HG03108 (cell line): Measurements from ENCODE around the gene NTM.

Experiments used
- ATAC-seq: cut with Tn5 transposase; IDR thresholded peaks from one replicate; pipeline ENCODE4 v1.9.1; 2021; ENCODE audit warnings: moderate library complexity; ENCODE audit not compliant: unreplicated experiment

Gene NTM

DNA sequence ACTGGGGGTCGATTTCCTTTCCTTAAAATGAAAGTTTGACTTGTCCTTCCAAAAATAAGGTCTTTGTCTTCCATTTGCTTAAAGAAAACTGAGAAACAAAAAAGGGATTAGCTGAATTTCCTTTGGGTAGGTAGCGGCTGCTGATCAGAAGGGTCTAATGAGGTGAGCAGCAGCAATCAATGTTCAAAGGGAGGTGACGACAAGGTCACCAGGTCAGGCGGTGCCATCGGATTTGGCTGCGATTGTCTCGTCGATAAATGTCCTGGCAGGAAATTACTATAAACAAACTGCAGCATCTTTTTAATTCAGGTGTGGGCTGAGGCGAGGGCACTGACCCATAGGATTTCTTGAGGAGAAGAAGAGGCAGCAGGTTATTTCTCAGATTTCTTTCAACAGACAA lies 480.1 kb downstream of the NTM start:
- ATAC-seq: no peak

GRCh38 chr11:131851964-131852755 lies 481.7 kb downstream of the NTM start:
- no peak for ATAC-seq

DNA sequence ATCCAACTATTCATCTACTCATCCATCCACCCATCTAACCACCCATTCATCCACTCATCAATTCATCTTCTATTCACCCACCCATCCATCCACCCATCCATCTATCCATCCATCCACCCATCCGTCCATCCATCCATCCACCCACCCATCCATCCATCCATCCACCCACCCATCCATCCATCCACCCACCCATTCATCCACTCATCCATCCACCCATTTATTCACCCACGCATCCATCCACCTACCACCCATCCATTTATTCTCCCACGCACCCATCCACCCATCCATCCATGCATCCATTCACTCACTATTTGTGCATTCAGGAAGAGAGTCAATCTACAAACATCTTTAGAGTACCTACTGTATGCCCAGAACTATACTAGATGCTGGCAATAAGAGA lies 482.3 kb downstream of the NTM start:
- ATAC-seq: no peak

DNA sequence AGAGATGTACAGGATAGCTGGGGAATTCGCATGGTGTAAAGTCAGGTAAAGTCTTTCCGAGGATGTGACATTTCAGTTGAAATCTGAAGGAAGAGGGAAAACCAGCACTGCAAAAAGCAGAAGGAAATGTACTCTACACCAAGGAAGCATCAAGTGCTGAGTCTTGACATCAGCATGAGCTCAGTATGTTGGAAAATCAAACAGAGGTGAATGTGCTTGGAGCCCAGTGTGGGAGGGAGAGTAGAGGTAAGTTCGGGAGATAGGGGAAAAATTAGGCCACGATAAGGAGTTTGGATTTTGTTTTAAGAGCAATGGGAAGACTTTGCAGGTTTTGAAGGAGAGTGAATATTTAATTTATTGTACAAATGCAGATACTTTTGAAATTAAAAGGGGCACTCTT lies 484.0 kb downstream of the NTM start:
- no peak for ATAC-seq

DNA sequence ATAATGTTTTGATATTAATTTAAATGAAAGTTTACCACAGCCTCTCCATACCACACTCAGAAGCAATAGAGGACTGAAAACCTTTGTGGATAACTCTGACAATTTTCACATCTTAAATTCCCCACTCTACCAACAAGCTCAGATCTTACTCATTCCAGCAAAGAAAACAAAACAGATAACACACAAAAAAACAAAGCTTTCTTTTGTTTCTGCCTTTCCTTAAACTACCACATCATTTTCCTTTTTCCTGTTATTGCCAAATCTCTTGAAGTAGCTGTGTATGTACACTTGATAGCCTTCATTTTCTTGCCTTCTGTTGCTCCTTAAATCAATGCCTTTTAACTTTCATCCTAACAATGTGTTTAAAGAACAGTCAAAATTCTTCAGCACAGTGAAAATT lies 484.9 kb downstream of the NTM start:
- ATAC-seq: no peak

DNA sequence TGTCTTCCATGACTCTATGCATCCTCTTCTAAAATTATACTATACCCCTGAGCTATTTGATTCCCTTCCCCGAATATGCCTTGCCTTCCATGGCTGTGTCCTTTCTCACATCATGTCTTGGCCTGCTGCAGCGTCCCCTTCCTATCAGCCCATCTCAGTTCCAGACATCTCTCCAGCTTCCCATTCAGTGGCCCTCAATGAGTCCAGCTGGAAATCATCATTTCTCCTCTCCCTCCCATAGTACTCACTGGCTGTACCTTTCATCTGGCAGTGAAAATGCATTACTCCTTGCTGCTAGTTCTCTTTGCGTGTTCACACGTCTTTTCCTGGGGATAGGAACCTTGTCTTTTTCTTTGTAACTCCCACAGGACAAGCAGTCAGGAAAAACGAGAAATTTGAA lies 486.8 kb downstream of the NTM start:
- no peak for ATAC-seq

- ATAC-seq: no peak
Measured at GRCh38 chr11:131858505-131858904, 488.1 kb downstream of the NTM start.

DNA sequence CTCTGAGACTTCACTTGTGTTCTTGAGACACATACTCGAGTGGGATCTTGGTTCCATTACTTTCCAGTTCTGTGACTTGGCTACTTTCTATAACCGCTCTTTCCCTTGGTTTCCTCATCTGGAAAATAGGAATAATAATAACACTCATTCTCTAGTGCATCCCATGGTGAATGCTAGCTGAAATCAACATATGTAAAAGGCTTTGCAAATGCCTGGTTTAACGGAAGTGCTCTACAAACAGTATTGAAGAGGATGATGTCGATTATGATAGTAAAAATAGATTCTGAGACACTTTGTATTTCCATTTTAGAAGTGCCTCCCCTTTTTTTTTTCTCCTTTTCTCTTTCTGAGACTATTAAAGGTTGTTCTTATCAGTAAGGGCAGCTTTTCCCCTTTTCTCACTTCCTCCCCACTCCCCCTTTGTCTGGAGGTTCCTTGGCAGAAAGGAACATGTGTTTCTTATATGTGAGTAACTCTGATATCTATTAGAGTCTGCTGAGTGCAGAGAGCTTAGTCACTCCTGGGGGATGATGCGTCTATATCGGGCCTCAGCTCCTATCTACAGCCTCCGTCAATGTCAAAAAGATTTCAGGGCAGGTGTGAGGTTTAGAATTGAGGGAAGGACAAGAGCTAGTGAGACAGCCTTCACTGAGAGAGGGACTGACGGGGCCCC lies 489.3 kb downstream of the NTM start:
- ATAC-seq: no peak

DNA sequence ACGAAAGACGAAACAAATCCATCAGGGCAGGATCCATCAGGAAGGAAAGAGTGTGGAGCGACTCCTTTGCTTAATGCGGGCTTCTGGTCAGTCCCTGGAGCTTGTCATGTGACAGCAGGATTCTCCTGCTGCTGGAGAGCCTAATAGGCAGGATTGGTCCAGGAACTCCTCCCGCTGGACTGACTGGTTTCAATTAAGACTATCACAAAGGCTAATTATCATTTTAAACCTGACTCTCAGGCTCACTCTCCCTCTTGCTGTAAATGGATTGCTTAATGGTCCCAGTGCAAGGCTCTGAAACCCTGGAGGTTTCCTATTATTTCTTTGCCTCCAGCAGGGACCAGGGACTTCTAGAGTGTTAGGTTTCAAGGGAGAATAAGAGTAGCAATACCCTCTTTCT lies 493.8 kb downstream of the NTM start:
- ATAC-seq: no peak

DNA sequence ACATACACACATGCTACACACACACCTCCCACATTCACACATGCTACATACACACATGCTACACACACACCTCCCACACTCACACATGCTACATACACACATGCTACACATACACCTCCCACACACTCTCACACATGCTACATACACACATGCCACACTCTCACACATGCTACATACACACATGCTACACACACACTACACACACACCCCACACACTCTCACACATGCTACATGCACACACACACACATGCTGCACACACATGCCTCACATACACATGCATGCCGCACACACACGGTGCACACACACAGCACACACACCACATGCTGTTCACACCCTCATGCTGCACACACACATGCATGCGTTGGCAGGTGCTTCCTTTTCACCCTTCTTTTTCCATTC lies 495.4 kb downstream of the NTM start:
- no peak for ATAC-seq

- no peak for ATAC-seq
Measured at GRCh38 chr11:131866535-131867400, 496.4 kb downstream of the NTM start.

- no peak for ATAC-seq
Measured at GRCh38 chr11:131867457-131868257, 497.2 kb downstream of the NTM start.

DNA sequence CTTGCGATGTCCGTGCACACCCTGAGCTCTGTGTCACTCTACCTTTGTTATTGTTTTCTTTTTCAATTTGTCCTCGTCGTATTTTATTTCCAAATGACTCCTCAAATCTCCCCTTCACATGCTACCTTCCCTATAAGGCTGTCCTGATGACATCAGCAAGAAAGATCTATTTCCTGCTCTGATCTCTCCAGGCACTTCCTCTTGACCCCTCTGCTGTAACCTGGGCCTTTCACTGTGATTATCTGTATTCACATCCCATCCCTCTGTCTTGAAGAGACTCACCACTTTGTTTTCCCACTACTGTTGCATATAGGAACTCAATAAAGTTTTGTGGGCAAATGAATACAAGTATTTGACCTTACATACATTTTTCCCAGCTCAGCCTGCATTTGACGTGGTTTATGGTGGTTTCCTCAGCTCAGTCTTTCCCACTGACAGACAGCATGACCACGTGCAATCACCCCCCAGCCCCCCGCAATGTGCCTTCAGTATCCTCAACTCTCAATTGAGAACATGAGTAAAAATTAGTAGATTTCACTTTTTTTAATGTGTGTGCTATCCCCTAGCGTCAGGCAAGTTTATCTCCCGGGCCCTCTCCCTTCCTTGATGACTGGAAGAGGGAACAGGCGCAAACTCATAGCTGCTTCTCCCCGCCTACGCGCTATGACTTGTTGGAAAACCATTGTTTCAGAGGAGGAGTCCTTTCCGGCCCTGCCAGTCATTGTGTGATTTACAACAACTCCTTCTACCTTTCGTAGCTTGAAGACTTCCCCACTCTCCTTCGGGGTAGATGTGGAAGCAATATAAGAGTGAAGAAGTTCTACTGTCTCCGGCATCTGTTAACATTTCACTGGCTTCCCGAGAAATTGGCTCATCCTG lies 498.5 kb downstream of the NTM start:
- ATAC-seq: no peak

DNA sequence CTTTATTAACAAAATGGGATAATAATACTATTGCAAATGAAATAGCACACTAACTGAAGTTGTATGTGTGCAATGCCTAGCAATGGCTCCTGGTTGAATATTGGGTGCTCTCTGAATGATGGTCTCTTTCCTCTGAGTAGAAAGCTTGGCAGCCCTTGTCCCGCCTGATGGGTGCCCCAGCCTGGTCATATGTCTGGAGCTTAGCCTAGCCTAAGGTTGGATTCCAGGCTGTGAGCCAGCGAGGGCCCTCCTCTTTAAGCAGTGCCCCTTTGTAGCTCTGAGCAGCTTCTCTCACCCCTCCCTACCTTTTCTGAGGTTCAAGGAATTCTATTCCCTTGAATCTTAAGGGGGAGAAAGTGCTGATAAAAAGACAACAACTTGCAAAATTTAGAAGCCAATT lies 499.9 kb downstream of the NTM start:
- ATAC-seq: no peak

GRCh38 chr11:131871006-131871405 lies 500.6 kb downstream of the NTM start:
- ATAC-seq: no peak

DNA sequence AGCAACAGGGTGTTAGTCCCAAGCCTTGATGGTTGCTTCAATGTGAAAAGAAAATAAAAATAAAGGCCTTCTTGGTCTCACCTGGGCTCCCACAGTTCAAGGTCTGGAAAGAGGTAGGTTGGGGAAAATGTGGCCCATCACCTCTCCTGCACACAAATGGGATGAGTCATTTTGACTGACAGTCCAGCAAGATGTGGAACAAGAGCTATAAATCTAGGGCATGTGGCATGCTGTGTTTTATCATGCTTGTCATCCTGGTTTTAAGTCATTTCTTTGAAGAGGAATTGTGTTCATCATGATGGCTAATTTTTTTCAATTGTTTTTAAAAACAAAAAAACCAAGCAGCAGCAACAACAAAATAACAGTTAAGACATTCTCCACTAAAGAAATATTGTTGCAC lies 503.7 kb downstream of the NTM start:
- no peak for ATAC-seq

DNA sequence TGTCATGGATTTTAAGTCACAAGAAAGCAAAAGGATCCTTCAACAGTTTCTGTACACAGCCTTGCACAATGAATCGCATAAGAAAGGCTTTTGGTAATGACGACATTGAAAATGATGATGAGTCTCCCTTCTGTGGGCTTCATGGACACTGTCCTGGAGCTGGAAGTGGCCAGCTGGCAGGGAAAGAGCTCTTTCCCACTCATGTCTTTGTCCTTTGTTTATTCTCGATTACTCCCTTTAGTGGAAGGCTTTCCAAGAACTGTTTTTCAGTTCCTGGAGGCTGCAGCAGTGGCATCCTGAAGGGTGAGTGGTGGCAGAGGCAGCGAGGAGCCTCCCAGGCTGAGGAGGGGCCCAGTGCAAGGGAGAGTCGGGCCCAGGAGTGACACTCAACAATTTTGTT lies 505.2 kb downstream of the NTM start:
- ATAC-seq: no peak

DNA sequence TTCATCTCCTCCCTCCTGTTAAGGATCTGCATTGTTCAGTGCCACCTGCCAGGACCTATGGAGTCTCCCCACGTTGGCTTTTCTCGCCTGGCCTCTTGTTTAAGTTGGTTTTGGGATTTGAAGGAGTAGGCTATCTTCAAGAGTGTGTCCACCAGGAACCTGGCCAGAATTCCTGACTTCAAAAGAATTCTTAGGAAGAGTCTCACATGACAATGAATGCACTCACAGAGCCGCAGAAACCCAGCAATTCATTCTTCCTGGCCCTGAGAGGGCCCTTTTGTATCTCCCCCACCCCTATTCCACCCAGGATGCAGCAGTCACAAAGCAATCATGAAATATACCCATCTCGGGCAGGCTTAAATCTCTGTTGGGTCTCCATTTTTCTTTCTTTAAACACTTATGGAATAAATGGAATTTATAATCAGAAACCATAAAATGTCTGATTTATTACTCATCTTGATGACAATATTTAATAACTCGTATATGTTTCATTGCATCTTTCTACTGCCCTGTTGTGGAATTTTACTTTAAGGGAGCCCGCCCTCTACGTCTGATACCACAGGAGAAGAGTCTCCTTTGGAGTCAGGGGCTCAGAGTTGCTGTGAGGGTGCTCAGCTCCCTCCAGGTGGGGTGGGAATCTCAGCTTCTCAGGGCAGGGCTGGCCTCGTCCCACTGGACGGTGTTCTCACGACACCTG lies 507.0 kb downstream of the NTM start:
- ATAC-seq: no peak

DNA sequence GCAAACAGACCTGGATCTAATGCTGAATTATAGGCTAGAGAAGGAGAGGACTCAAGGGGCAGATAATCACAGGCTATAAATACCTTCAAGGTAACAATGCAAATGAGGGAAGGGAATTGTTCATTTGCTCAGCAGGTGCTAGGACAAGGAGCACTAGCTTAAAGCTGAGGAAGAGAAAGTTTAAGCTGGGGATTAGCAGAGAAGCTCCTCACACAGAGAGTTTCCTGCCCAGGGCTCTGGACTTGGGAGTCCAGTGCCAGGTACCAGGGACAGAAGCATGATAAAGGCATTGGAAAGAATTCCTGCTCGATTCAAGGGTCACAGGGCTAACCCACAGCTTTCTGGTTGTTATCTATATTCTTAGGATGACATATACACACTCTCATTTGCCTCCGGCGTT lies 509.9 kb downstream of the NTM start:
- ATAC-seq: no peak
